H1 (cell line): ENCODE data around the gene ZBTB25. TPM values are rescaled to one million over a fixed set of nuclear protein-coding genes. Genes with fewer than 3 reads are reported as not detected.

Experiments
- CBX8 ChIP-seq: fragments of 300-800, 300-1000 bp; sonication (generic); IDR thresholded peaks from 2 replicates; pipeline ENCODE4 v1.7.1; 2016; ENCODE audit warnings: low read depth, low read length, borderline replicate concordance
- CHD1 ChIP-seq: IDR thresholded peaks from 2 replicates; pipeline ENCODE4 v1.6.1; 2012; ENCODE audit warnings: low read depth, low read length, improper control_type of control experiment
- CREB1 ChIP-seq: IDR thresholded peaks from 2 replicates; pipeline ENCODE4 v1.6.1; 2012; ENCODE audit warnings: inconsistent platforms
- GABPA ChIP-seq: IDR thresholded peaks from 2 replicates; pipeline ENCODE4 v1.6.1; 2011; ENCODE audit warnings: mild to moderate bottlenecking, low read length, moderate library complexity, borderline replicate concordance; ENCODE audit not compliant: insufficient read depth
- GTF2F1 ChIP-seq: IDR thresholded peaks from 2 replicates; pipeline ENCODE4 v1.6.1; 2012; ENCODE audit warnings: low read depth, low read length, improper control_type of control experiment, borderline replicate concordance
- JUND ChIP-seq: IDR thresholded peaks from 2 replicates; pipeline ENCODE4 v1.6.1; 2011; ENCODE audit warnings: mild to moderate bottlenecking, improper control_type of control experiment, low read length
- SIN3A ChIP-seq, 2 experiments: IDR thresholded peaks in 1 of 2; conservative IDR thresholded peaks in 1 of 2; 2 replicates each; pipeline ENCODE4 v1.6.1; 2011 to 2012; ENCODE audit warnings: low read length in 2 of 2, improper control_type of control experiment in 1 of 2, low read depth in 1 of 2, mild to moderate bottlenecking in 1 of 2
- SRF ChIP-seq: IDR thresholded peaks from 2 replicates; pipeline ENCODE4 v1.6.1; 2011; ENCODE audit warnings: mild to moderate bottlenecking, low read depth, low read length, moderate library complexity
- TAF1 ChIP-seq: IDR thresholded peaks from 2 replicates; pipeline ENCODE4 v1.6.1; 2011; ENCODE audit warnings: mild to moderate bottlenecking, low read depth, low read length
- TAF7 ChIP-seq: optimal IDR thresholded peaks from 2 replicates; pipeline ENCODE3; 2011; ENCODE audit warnings: low read depth, mild to moderate bottlenecking, inconsistent platforms, low read length, moderate library complexity, borderline replicate concordance
- polyA plus RNA-seq, 7 experiments: library from polyadenylated mRNA; depleted of rRNA in 3 of 7; stranded (reverse) in 5 of 7; unstranded in 2 of 7; fragments of >200 nt in 5 of 7; fragments of 200-250 nt in 2 of 7; gene quantifications; 1 replicate in 5 of 7; 2 replicates in 1 of 7; 4 replicates in 1 of 7; pipeline versions ENCODE4 v1.2.1 to v1.2.3, GENCODE V29; 2011 to 2013; ENCODE audit warnings: missing spikeins in 2 of 7, mixed read lengths in 2 of 7
- total RNA-seq: library from RNA; stranded (reverse); fragmentation: NEBNext Ultra II Directional; extraction: Animal tissue kit (Norgen Biotek cat#: 25700); gene quantifications from 2 replicates; pipeline ENCODE4 v1.2.1, GENCODE V29; 2021

ZBTB25 gene
- total and polyA plus RNA-seq, 2 of the 8 experiments (the other 6 are each of a cell fraction or from before 2014, with no cell fraction given) = 5.4 to 11.4 TPM

DNA sequence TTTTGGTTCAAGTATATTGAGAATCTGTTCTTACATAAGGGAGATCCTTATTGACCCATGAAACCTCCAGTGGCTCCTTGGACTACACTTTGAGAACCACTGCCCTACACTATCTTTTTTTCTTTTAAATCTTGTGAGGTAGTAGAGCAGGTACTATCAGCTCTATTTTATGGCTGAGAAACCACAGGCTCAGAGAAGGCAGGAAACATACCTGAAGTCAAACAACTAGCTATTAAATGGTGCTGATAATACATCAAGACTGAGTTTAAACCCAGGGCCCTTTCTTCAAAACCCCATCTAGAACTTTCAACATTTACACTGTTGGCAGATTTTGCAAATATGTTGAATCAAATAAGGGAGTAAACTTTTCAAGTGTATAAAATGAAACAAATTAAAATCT lies 6.9 kb downstream of the ZBTB25 start (continued):
- TF ChIP-seq JUND (no peak), CHD1 (no peak), TAF1 (no peak), SRF (no peak), TAF7 (no peak), GABPA (no peak), CREB1 (no peak), SIN3A (conservative IDR thresholded peaks at IDR 0.05 in 1 of 2, IDR thresholded peaks at IDR 0.05 in 1 of 2; ENCODE audit: low read depth in 1 of 2, low read length in 2 of 2) (no peak), CBX8 (no peak), GTF2F1 (no peak)
